ENCODE results near the gene LILRA2. TPM values are rescaled to one million over a fixed set of nuclear protein-coding genes. Genes with fewer than 3 reads are reported as not detected.

The LILRA2 gene
- total RNA-seq, 1 experiment from 2014 or later = not detected

Other genes starting within 250 kb of the LILRA2 start
- gene LILRA4, start 234.6 kb upstream of the LILRA2 start, total RNA-seq (2014; rRNA removed; shearing (Covaris generic)) = not detected in 2 replicates
- 0.46 and 1.5 TPM in 2 replicates for gene LAIR1, start 208.9 kb upstream of the LILRA2 start, total RNA-seq (2014; rRNA removed; shearing (Covaris generic))
- gene TTYH1, start 158.3 kb upstream of the LILRA2 start, total RNA-seq (2014; rRNA removed; shearing (Covaris generic)) = not detected in 2 replicates
- 4.3 and 4.6 TPM in 2 replicates for gene LENG8, start 124.6 kb upstream of the LILRA2 start, total RNA-seq (2014; rRNA removed; shearing (Covaris generic))
- gene LENG9, start 110.0 kb upstream of the LILRA2 start, total RNA-seq (2014; rRNA removed; shearing (Covaris generic)) = 0.33 and 0.64 TPM in 2 replicates
- gene CDC42EP5, start 100.5 kb upstream of the LILRA2 start, total RNA-seq (2014; rRNA removed; shearing (Covaris generic)) = 5.1 and 7.0 TPM in 2 replicates
- gene LAIR2, start 71.0 kb upstream of the LILRA2 start, total RNA-seq (2014; rRNA removed; shearing (Covaris generic)) = not detected in 2 replicates
- gene LILRA1, start 19.8 kb downstream of the LILRA2 start, total RNA-seq (2014; rRNA removed; shearing (Covaris generic)) = not detected in 2 replicates
- not detected in 2 replicates for gene LILRB1, start 56.7 kb downstream of the LILRA2 start, total RNA-seq (2014; rRNA removed; shearing (Covaris generic))
- gene LILRB4, start 89.2 kb downstream of the LILRA2 start, total RNA-seq (2014; rRNA removed; shearing (Covaris generic)) = not detected in 2 replicates
- gene KIR3DL3, start 150.7 kb downstream of the LILRA2 start, total RNA-seq (2014; rRNA removed; shearing (Covaris generic)) = not detected in 2 replicates
- gene KIR2DL3, start 164.7 kb downstream of the LILRA2 start, total RNA-seq (2014; rRNA removed; shearing (Covaris generic)) = not detected in 2 replicates
- gene KIR2DL1, start 196.0 kb downstream of the LILRA2 start, total RNA-seq (2014; rRNA removed; shearing (Covaris generic)) = not detected in 2 replicates
- gene KIR2DL4, start 229.8 kb downstream of the LILRA2 start, total RNA-seq (2014; rRNA removed; shearing (Covaris generic)) = not detected in 2 replicates
- gene KIR3DL1, start 242.7 kb downstream of the LILRA2 start, total RNA-seq (2014; rRNA removed; shearing (Covaris generic)) = not detected in 2 replicates